Neural progenitor cell (in vitro differentiated cells): Measurements from ENCODE around the gene WIPF3. TPM values are rescaled to one million over a fixed set of nuclear protein-coding genes. Genes with fewer than 3 reads are reported as not detected.

Source experiments
- DNase-seq: peaks from one replicate; pipeline ENCODE4 v3.0.0-alpha.2; 2016; ENCODE audit warnings: low spot score
- H2AFZ ChIP-seq: fragments of 200-600 bp; sonication (generic); replicated peaks from 2 replicates; pipeline ENCODE4 v1.6.1; 2016; ENCODE audit warnings: antibody characterized with exemption
- H3F3A ChIP-seq: fragments of 200-600 bp; sonication (generic); 2 replicates; pipeline ENCODE4 v1.6.1; 2016; ENCODE audit warnings: antibody characterized with exemption, low read depth
- H3K27ac ChIP-seq: fragments of 200-600 bp; sonication (generic); 2 replicates; pipeline ENCODE4 v1.5.1; 2016; ENCODE audit warnings: mild to moderate bottlenecking
- H3K27me3 ChIP-seq: fragments of 200-600 bp; sonication (generic); 2 replicates; pipeline ENCODE4 v1.6.1; 2016; ENCODE audit warnings: mild to moderate bottlenecking, moderate library complexity
- H3K36me3 ChIP-seq: fragments of 200-600 bp; sonication (generic); 2 replicates; pipeline ENCODE4 v1.5.1; 2016
- H3K4me1 ChIP-seq: fragments of 200-600 bp; sonication (generic); 2 replicates; pipeline ENCODE4 v1.6.1; 2016; ENCODE audit warnings: mixed run types
- H3K4me2 ChIP-seq: fragments of 200-600 bp; sonication (generic); 2 replicates; pipeline ENCODE4 v1.6.1; 2016
- H3K4me3 ChIP-seq: fragments of 200-600 bp; sonication (generic); 2 replicates; pipeline ENCODE4 v1.5.1; 2016
- H3K79me2 ChIP-seq: fragments of 200-600 bp; sonication (generic); 2 replicates; pipeline ENCODE4 v1.6.1; 2016; ENCODE audit warnings: low read depth
- H3K9ac ChIP-seq: fragments of 200-600 bp; sonication (generic); 2 replicates; pipeline ENCODE4 v1.6.1; 2016
- H3K9me3 ChIP-seq: fragments of 200-600 bp; sonication (generic); 2 replicates; pipeline ENCODE4 v1.5.1; 2016; ENCODE audit warnings: low read depth
- H4K20me1 ChIP-seq: fragments of 200-600 bp; sonication (generic); 2 replicates; pipeline ENCODE4 v1.6.1; 2016; ENCODE audit warnings: low read depth
- H3K27ac Mint-ChIP-seq: 3 replicates; pipeline ENCODE4 v1.8.0; 2021; ENCODE audit warnings: mixed read lengths
- H3K27me3 Mint-ChIP-seq: 2 replicates; pipeline ENCODE4 v1.8.0; 2022; ENCODE audit warnings: low read depth, mild to moderate bottlenecking, inconsistent platforms, moderate library complexity, mixed read lengths; ENCODE audit not compliant: insufficient read depth
- H3K36me3 Mint-ChIP-seq: 3 replicates; pipeline ENCODE4 v1.8.0; 2021; ENCODE audit warnings: mixed read lengths
- H3K4me1 Mint-ChIP-seq: 3 replicates; pipeline ENCODE4 v1.8.0; 2021; ENCODE audit warnings: mixed read lengths
- H3K4me3 Mint-ChIP-seq: 3 replicates; pipeline ENCODE4 v1.8.0; 2021; ENCODE audit warnings: mild to moderate bottlenecking, moderate library complexity, mixed read lengths
- H3K9me3 Mint-ChIP-seq: 3 replicates; pipeline ENCODE4 v1.8.0; 2020; ENCODE audit warnings: mixed read lengths
- CTCF ChIP-seq: fragments of 200-600 bp; sonication (generic); IDR thresholded peaks from 2 replicates; pipeline ENCODE4 v1.5.1; 2017; ENCODE audit warnings: antibody characterized with exemption, mild to moderate bottlenecking
- EZH2 ChIP-seq: fragments of 200-600 bp; sonication (generic); IDR thresholded peaks from 2 replicates; pipeline ENCODE4 v1.6.1; 2017; ENCODE audit warnings: antibody characterized with exemption, mild to moderate bottlenecking, moderate library complexity
- EZH2phosphoT487 ChIP-seq: fragments of 200-600 bp; sonication (generic); IDR thresholded peaks from 2 replicates; pipeline ENCODE4 v1.6.1; 2017; ENCODE audit warnings: antibody characterized with exemption
- total RNA-seq: library from RNA; depleted of rRNA; stranded (reverse); fragments of >200 nt; gene quantifications from 2 replicates; pipeline ENCODE4 v1.2.3, GENCODE V29; 2015; ENCODE audit warnings: low replicate concordance

WIPF3 gene
- total RNA-seq, 1 donor from 2014 or later, result 5.2 TPM

GRCh38 chr7:29765490-29765889 is 40.8 kb upstream of the WIPF3 start:
- H3K79me2 ChIP-seq, result no peaks in the 10 kb centered on the region
- no peak overlapping the region for H3K27ac ChIP-seq
- no peaks in the 10 kb centered on the region for H3K36me3 ChIP-seq
- H3K27me3 Mint-ChIP-seq, result no peaks in the 10 kb centered on the region
- H3K36me3 Mint-ChIP-seq, result no peaks in the 10 kb centered on the region
- TF ChIP-seq EZH2 (no peak), CTCF (no peak), EZH2phosphoT487 (no peak)
- H3K4me1 Mint-ChIP-seq, result no peaks in the 10 kb centered on the region
- no peak for DNase-seq
- H4K20me1 ChIP-seq, result no peaks in the 10 kb centered on the region
- H3K4me3 Mint-ChIP-seq, result no peak overlapping the region
- no peak overlapping the region for H3K4me2 ChIP-seq
- no peak overlapping the region for H3K27ac Mint-ChIP-seq
- no peaks in the 10 kb centered on the region for H3K4me1 ChIP-seq
- no peaks in the 10 kb centered on the region for H3K9me3 ChIP-seq
- H3K27me3 ChIP-seq, result no peaks in the 10 kb centered on the region
- H3K4me3 ChIP-seq, result no peak overlapping the region
- H3K9me3 Mint-ChIP-seq, result peaks cover 5% of the 10 kb centered on the region
- no peak overlapping the region for H2AFZ ChIP-seq
- H3F3A ChIP-seq, result no peaks in the 10 kb centered on the region
- H3K9ac ChIP-seq, result no peak overlapping the region

- Histone ChIP-seq H4K20me1 (no peaks in the 10 kb centered on the region), H3F3A (no peaks in the 10 kb centered on the region), H3K79me2 (no peaks in the 10 kb centered on the region), H3K27ac (no peak overlapping the region), H3K9ac (no peak overlapping the region), H3K27me3 (no peaks in the 10 kb centered on the region), H3K36me3 (no peaks in the 10 kb centered on the region), H3K4me3 (no peak overlapping the region), H3K9me3 (no peaks in the 10 kb centered on the region), H3K4me2 (no peak overlapping the region), H3K4me1 (no peaks in the 10 kb centered on the region), H2AFZ (no peak overlapping the region)
- H3K4me1 Mint-ChIP-seq, result peaks cover 3% of the 10 kb centered on the region
- TF ChIP-seq EZH2phosphoT487 (no peak), EZH2 (no peak), CTCF (no peak)
- DNase-seq, result no peak
- H3K27me3 Mint-ChIP-seq, result peaks cover 3% of the 10 kb centered on the region
- no peak overlapping the region for H3K27ac Mint-ChIP-seq
- no peak overlapping the region for H3K4me3 Mint-ChIP-seq
- peaks cover 9% of the 10 kb centered on the region for H3K9me3 Mint-ChIP-seq
- no peaks in the 10 kb centered on the region for H3K36me3 Mint-ChIP-seq
Observed at GRCh38 chr7:29770371-29770770, 35.9 kb upstream of the WIPF3 start.

- TF ChIP-seq CTCF, result no peak
- no peak for TF ChIP-seq EZH2
- TF ChIP-seq EZH2phosphoT487, result no peak
- Histone ChIP-seq H3K4me3 (no peak overlapping the region), H3K4me2 (no peak overlapping the region), H3K27me3 (no peaks in the 10 kb centered on the region), H2AFZ (no peak overlapping the region), H3K27ac (no peak overlapping the region), H3K9me3 (no peaks in the 10 kb centered on the region), H3F3A (no peaks in the 10 kb centered on the region), H4K20me1 (no peaks in the 10 kb centered on the region), H3K79me2 (no peaks in the 10 kb centered on the region), H3K4me1 (no peaks in the 10 kb centered on the region), H3K9ac (no peak overlapping the region), H3K36me3 (no peaks in the 10 kb centered on the region)
- Mint-ChIP-seq H3K4me3 (no peak overlapping the region), H3K36me3 (no peaks in the 10 kb centered on the region), H3K9me3 (peaks cover 9% of the 10 kb centered on the region), H3K4me1 (peaks cover 3% of the 10 kb centered on the region), H3K27me3 (peaks cover 3% of the 10 kb centered on the region), H3K27ac (no peak overlapping the region)
- no peak for DNase-seq
Observed at GRCh38 chr7:29771081-29771816, 35.1 kb upstream of the WIPF3 start.
